Activated CD8-positive, alpha-beta memory T cell treated with anti-CD3 and anti-CD28 coated beads, Interleukin-2, amount 50 U/mL, for 24 hours (primary cell): ENCODE results near the gene NTNG1.

Experiments
- DNase-seq: peaks from one replicate; pipeline ENCODE4 v3.0.0-alpha.2; 2020; ENCODE audit errors: extremely low read depth

Gene NTNG1

DNA sequence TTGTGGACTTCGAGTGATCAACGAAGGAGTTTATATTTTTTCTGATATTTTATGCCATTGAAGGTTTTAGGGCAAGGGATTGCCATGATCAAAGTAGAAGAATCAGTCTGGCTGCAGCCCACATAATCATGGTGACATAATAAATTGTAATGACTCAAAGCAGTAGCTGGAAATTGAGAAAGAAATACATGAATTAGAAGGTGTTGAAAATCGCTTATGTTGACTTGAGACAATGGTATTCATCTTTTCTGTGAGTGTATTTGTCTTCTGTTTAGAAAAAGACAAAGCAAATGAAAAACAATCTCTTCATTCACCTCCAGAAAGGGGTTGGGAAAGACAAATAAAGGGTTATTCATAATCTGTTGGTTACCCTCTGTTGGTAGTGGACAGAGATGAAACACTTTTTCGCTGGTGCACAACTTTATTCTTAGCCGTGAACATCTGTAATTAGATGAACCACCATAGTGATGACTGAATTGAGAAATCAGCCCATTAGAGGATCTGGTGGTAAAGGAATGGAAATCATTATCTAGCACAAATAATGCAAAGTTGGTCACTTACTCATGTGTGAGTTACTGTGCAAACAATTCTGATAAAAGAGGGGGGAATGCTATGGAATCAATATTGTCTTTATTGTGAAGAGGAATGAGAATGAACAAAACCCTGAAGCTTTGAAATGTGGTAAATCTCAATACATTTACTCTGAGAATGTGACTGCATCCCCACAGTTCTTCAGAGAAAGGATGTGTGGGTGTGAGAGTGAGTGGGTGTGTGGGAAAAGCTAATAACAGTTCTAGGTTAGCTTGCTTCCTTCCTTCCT, 121.8 kb downstream of the NTNG1 start:
- no peak for DNase-seq

DNA sequence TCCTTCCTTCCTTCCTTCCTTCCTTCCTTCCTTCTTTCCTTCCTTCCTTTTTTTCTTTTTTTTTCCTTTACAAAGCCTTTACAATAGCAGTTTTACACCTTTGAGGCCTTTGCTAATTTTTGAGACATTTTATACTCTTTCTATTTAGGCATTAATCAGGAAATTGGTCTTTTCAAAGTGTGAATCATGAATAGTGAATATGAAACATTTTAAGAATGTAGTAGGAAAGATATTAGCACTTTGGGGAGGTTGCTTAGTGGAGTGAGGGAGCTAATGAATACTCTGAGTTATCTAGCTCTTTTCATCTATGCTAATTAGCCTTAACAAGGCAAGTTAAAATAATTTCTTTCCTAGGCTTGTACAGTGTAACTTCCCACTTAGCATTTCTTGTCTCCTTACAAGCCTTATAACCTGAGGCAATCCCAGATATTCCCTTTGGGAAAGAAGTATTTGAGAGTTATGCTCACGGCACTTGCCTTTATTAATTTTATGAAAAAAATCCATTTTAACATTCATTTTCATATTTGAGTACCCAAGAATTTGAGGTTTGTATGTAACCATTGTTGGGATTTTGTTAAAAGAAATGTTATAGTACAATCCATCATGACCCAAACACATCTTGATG, 122.6 kb downstream of the NTNG1 start:
- DNase-seq, result no peak

DNA sequence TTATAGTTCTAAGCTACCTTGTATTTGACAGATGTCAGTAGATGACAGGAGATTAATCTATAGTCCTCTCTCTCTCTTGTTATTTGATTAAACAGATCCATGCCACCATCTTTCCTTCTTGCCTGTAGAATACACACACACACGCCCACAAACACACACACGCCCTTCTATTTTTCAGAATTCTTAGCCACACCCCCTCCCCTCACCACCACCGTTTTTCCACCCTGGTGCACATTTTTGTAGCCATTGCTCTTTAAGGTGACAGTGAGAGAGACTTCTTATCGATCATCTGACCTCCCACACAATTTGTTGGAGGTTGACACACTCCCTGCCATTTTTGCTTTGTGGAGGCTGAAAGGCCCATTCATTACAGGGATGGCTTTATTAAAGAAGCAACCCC, 123.2 kb downstream of the NTNG1 start:
- DNase-seq, result no peak

DNA sequence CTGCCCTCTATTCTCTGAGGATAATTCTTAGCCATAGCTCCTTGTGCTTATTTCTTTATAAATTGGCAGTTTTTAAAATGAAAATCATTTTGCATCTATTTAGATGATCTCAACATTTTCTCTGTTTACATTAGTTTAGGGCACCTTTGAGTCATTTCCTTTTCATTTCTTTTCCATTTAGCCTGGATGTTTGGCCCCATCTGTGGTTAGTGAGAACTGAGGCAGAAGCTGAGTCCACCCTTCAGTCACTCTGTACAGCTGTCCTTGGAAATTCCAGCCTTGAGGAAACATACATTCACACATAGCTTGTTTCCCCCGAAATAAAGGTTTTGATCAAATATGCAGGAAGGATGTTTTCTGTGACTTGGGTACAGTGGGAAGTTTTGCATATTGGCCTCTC, 123.7 kb downstream of the NTNG1 start:
- no peak for DNase-seq

DNA sequence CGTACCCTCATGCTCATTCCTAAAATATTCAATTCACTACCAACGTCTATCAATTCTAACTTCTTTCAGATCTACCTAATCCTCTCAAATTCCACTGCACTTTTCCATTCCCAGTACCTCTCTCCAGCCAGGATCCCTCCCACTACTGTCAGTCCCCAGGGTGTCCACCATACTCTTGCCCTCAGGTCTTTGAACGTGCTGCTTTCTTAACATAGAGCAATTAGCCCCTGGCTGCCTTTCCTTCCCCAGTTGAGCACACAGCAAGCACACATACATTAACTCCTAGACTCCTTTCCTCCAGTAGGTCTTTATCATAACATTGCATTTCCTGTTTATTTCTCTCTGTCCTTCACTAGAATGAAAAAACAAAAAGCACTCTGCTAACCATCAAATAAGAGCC, 126.7 kb downstream of the NTNG1 start:
- no peak for DNase-seq

DNA sequence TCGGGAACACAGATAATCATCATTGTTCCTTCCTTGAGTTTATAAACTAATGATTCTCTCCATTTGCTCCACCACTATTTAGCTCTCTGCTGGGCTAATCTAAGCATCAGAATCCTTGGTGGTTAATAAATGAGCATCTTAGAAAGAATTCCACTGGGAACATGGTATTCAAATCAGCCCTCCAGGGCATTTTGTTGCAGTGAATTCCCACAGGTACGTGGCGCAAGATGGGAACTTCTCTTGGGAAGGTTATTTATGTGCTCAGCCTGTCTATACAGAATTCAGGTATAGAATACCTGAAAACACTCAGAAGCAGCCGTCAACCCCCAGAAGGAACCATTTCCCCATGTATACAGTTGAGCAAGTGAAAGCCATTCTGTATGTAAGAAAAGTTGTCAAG, 131.5 kb downstream of the NTNG1 start:
- no peak for DNase-seq

GRCh38 chr1:107273515-107273914, 132.7 kb downstream of the NTNG1 start:
- DNase-seq, result no peak

DNA sequence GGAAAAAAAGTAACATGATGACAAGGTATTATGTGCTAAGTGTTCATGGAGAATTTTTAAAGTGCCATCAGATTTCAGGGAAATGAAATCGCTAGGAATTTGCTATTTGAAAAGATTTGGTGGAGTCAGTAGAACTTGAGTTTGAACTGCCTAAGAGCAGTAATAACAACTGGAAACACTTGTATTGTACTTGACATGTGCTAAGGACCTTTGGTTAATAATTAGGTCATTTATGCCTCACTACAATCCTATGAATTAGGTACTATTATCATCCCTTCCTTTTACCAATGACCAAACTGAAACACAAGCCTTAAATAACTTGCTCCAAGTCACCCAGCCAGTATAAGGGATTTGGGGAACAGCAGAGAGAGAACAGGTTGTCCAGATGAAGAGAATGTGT, 133.4 kb downstream of the NTNG1 start:
- no peak for DNase-seq

DNA sequence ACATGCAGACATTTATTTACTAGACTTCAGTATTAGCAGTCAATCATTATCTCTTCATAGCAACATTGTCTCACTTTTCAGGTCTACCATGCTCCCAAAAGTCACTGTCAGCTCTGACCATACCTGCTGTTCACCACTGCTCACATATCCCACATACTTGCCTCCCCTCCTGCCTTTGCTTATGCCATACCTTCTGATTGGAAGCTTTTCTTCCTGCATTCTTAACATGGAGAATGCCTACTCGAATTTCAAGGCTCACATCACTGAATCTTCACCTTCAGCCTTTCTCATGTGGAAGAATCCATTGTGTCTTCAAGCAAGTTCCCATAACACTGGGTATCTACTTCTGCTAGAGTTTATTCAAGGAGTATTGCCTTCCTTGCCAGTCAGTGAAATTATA, 135.4 kb downstream of the NTNG1 start:
- no peak for DNase-seq

DNA sequence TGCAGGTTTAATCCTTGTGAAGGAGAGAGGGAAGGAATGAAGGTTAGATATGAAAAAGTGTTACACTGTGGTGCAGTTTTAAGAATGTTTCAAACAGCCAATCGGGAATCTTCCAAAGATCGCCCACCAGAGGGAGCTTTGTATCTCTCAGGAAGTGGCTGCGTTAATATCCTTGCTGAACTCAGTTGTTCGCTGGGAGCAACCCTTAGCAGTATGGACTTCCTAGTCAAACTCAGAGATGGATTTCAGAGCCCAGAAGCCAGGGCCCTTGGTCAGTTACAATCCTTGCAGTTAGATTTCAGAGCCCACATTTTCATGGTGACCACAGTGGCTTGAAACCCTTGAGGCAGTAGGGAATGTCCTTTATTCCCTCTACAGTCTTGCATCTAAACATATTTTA, 136.2 kb downstream of the NTNG1 start:
- no peak for DNase-seq

DNA sequence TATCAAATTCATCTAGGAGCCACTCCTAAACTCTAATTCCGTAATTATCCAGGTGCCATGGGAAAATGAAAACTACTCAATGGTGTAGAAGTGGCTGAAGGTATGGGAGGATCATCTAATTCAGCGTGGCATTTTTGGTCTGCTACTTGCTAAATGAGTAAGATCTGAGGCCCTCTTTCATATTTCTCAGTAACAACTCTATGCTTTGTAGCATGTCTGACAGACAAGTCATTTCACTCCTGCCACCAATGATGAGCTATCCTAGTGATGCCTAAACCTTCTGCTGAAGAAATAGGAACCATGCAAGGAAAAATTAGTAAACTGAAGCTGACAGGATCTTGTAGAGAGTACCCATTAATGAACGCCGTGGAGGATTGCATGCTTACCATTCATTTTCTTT, 145.3 kb downstream of the NTNG1 start:
- DNase-seq, result no peak

- DNase-seq, result no peak
Observed at GRCh38 chr1:107291987-107292386, 151.1 kb downstream of the NTNG1 start.

DNA sequence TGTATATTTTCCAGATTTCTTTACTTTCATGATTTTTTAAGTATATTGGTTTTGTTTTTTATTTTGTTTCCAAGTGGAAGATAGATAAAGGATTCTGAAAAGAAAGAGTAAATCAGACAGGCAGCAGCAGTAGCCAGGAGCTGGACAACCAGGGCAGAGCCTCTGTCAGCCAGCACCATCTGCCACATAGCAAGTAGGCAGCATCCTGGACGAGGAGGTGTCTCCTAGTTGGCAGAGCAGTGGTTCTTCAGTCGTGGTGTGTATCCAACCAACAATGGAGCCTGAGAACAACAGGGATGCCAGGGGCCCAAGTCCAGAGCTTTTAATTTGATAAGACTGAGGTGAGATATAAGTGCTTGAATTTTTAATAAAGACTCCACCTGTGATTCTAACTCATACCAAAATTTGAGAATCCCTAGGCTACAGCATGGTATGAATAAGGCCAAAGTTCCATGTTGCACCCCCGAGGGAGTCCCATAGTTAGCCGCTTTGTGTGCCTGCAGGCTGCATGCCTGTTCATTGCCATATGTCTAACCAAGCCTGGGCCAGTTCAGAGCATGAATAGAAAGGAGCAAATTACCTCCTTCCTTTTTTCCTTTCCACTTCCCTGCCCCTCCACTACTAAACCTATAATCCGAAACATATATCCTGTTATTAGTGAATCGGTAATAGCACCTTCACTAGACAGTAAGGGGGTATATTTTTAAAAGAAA, 153.2 kb downstream of the NTNG1 start:
- no peak for DNase-seq

DNA sequence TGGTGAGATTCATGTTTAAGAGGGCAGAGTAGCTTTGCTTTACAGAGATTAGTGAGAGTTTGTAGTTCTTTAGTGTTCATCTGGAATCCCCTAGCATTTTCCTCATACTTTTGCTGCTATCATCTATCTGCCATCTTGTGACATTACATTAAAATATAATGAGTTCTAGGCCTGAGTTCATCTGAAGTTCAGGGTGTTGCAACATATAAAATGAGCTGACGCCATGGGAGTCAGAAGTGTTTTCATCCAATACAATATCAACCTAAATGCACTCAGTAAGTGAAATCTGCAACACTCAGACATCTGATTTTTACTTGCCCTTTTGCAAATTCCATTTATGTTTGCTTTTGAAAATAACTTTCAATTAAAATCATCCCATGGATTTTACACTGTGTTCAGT, 153.8 kb downstream of the NTNG1 start:
- DNase-seq, result no peak

GRCh38 chr1:107297681-107298080, 156.8 kb downstream of the NTNG1 start:
- no peak for DNase-seq

DNA sequence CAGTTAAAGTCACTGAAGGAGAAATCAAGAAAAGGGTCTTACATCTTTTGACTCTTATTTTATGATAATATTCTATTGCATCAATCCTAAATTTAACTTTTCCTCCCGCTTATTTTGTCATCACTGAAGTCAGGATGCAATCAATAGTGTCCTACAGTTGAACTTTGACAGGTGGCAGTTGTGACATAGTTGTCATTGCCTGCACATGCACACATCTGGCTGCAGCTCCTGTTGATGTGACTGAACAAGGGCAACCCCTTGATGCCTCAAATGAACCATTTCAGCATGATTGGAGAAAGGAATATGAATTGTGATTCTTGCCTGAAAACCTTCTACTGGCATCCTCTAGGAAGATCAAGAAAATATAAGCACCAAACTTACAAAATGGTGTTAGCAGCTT, 157.7 kb downstream of the NTNG1 start:
- no peak for DNase-seq

DNA sequence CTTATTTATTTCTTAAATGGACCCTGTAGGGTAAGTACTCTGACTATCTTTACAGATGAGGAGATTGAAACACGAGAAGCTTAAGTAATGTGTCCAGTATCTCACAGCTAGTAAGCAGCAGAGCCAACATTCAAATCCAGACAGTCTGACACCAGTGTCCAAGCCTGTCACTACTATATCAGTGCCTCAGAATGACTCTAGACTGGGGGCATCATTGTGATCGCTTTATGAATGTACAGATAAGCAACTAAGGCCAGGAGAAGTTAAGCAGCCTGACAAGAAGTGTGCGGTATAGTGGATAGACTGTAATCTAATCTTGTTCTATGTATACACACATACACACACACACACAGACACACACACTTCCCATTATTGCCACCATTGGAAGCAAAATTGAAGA, 158.7 kb downstream of the NTNG1 start:
- DNase-seq, result no peak

DNA sequence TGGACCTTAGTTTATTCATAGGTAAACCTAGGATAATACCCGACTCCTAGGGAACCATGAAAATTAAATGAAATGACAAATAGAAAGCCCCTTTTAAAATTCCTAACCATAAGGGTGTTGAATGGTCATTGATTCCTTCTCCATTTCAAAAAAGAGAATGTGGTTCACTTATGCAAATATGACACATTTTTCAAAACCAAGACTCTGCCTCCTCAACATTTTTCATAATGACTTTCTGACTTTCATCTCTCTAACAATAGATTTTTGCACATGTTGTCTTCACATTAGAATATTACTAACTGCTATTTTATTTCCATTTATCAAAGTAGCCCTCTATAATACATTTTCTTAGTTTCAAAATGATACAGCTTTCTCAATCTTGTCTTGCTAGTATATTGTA, 169.1 kb downstream of the NTNG1 start:
- DNase-seq, result no peak

GRCh38 chr1:107315652-107316051, 174.8 kb downstream of the NTNG1 start:
- no peak for DNase-seq

GRCh38 chr1:107318932-107319331, 178.1 kb downstream of the NTNG1 start:
- DNase-seq, result no peak

DNA sequence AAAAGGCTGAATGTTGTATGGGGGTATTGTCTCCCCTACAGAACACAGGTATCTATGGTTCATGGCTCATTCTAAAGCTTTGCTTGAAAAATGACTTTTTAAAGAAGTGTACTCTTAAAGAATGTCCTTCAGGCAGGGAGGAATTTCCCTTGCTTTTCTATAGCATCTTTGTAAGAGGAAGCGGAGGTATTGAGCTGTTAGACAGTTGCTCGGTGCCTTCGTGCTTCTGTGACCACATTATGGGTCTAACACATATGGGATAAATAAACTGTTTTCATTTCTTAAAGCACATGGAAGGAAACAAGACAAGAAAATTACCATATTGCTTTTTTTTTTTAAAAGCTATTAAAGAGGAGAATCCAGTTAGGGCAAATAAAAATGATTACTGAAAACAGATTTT, 182.9 kb downstream of the NTNG1 start:
- no peak for DNase-seq

DNA sequence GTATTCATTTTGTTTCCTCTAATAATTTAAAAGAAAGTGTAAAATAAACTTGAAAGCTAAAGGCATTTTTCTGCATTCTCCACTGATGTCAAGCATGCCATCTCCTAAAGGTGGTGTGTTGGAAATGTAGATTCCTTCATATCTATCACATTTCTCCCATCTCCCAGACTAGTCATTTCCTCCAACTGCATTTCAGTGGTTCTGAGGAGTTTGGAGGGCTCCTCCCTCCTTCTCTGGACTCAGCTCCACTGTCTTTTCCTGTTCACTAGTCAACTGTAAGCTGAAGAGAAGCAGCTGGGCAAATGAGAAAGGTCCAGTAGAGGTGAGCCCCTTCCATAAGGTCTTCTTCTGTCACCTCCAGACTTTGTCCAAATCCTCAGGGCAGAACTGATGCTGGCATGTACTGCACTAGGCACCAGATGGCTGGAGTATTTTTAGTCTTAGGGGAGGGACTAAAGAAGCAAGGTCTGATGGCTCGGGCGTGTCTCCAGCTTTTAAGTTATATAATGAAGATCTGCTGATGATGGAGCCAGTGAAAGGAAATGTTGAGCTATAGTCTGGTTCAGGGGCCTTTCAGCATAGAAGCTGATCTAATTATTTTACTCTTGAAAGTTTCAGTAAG, 186.1 kb downstream of the NTNG1 start:
- no peak for DNase-seq

DNA sequence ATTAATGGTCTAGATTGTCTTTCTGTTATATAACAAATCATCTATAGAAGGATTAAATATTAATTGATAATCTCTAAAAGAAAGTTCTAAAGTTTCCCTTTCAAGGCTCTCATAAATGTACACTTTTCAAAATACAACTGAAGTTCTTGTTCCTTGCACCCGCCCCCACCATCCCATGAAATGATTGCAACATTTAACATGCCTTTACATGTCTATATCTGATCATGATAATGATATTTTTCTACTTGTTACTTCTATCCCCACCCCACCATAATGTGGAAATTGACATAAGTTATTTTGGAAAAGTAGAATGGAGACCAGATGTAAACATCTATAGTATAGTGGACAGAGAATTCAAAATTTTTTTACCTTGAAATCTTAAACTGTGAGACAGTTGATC, 186.6 kb downstream of the NTNG1 start:
- DNase-seq, result no peak
